Measurements from ENCODE around the gene CDC25B.

Gene CDC25B

DNA sequence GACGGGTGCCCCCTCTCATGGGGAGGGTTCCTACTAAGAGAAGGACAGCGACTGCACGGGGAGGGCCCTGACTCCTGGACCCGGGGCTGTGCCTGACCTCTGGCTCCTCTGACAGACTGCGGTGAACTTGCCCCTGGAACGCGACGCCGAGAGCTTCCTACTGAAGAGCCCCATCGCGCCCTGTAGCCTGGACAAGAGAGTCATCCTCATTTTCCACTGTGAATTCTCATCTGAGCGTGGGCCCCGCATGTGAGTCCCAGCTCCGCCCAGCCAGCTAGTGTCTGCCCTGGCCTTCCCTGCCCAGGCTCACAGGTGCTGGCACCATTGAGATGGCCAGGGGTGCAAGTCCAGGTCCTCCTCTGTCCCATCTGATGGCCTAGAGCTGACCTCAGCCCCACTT, 7.2 kb downstream of the CDC25B start:
- DNase-seq (ENCODE audit: low read depth), result no peak
- TF ChIP-seq, protein P1, sequence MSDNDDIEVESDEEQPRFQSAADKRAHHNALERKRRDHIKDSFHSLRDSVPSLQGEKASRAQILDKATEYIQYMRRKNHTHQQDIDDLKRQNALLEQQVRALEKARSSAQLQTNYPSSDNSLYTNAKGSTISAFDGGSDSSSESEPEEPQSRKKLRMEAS (IDR thresholded peaks at IDR 0.05; ENCODE audit: low read depth, low read length), result no peak
- TF ChIP-seq, protein P2, sequence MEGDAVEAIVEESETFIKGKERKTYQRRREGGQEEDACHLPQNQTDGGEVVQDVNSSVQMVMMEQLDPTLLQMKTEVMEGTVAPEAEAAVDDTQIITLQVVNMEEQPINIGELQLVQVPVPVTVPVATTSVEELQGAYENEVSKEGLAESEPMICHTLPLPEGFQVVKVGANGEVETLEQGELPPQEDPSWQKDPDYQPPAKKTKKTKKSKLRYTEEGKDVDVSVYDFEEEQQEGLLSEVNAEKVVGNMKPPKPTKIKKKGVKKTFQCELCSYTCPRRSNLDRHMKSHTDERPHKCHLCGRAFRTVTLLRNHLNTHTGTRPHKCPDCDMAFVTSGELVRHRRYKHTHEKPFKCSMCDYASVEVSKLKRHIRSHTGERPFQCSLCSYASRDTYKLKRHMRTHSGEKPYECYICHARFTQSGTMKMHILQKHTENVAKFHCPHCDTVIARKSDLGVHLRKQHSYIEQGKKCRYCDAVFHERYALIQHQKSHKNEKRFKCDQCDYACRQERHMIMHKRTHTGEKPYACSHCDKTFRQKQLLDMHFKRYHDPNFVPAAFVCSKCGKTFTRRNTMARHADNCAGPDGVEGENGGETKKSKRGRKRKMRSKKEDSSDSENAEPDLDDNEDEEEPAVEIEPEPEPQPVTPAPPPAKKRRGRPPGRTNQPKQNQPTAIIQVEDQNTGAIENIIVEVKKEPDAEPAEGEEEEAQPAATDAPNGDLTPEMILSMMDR (IDR thresholded peaks at IDR 0.05; ENCODE audit: low read depth, low read length), result no peak
- TF ChIP-seq POLR2A (IDR thresholded peaks at IDR 0.05; ENCODE audit: extremely low read depth, insufficient read length), result no peak

DNA sequence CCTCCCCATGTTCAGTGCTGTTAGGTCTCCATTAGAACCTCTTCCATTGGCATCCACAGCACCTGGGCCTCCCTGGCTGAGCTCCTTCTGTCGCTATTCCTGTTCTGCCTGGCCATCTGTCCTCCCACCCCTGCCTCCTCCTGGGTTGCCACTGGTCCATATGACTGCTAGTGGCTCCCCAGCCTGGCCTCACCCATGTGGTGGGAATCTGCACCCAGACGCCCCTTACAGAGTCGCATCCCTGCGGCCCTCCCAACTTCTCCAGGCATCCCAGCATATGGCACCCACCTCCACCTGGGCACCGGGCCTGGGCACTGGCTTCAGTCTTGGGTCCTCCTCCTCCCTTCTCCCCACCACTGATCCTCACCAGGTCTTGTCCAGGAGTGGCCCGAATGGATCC, 7.7 kb downstream of the CDC25B start:
- no peak overlapping the region for H3K4me3 ChIP-seq (ENCODE audit: low read depth, low read length)
- TF ChIP-seq MYC (IDR thresholded peaks at IDR 0.05; ENCODE audit: low read depth, low read length) (no peak), POLR2A (IDR thresholded peaks at IDR 0.05; ENCODE audit: extremely low read depth, insufficient read length) (no peak)
- TF ChIP-seq, protein P2 (IDR thresholded peaks at IDR 0.05; ENCODE audit: low read depth, low read length), result no peak
- TF ChIP-seq, protein P1 (IDR thresholded peaks at IDR 0.05; ENCODE audit: low read depth, low read length), result no peak
- no peak for DNase-seq (ENCODE audit: low read depth)

More for the DNA sequence above, 7.2 kb downstream of the CDC25B start:
- no peak overlapping the region for H3K4me3 ChIP-seq (ENCODE audit: low read depth, low read length)

DNA sequence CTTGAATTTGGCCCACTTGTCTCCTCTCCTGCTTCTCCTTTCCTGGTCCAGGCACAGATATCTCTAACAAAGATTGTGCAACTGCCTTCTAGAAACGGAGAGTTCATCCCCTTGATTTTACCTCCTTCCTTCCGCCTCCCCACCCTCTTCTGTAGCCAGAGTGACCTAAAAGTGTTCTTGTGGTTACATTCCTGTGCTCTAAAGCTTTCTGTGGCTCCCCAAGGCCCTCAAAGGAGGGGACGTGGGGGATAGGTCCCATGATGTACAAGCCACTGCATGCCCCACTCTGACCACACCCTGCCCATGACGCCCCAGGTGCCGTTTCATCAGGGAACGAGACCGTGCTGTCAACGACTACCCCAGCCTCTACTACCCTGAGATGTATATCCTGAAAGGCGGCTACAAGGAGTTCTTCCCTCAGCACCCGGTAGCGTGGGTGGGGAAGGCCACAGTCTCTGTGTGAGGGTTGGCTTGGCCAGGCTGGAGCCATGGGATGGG, 8.2 kb downstream of the CDC25B start:
- no peak overlapping the region for H3K4me3 ChIP-seq (ENCODE audit: low read depth, low read length)
- no peak for TF ChIP-seq MYC (IDR thresholded peaks at IDR 0.05; ENCODE audit: low read depth, low read length)
- TF ChIP-seq POLR2A (IDR thresholded peaks at IDR 0.05; ENCODE audit: extremely low read depth, insufficient read length), result no peak
- TF ChIP-seq, protein P1 (IDR thresholded peaks at IDR 0.05; ENCODE audit: low read depth, low read length), result no peak
- TF ChIP-seq, protein P2 (IDR thresholded peaks at IDR 0.05; ENCODE audit: low read depth, low read length), result no peak
- DNase-seq (ENCODE audit: low read depth), result no peak

DNA sequence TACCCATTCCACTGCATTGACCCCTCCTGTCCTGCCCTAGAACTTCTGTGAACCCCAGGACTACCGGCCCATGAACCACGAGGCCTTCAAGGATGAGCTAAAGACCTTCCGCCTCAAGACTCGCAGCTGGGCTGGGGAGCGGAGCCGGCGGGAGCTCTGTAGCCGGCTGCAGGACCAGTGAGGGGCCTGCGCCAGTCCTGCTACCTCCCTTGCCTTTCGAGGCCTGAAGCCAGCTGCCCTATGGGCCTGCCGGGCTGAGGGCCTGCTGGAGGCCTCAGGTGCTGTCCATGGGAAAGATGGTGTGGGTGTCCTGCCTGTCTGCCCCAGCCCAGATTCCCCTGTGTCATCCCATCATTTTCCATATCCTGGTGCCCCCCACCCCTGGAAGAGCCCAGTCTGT, 8.7 kb downstream of the CDC25B start:
- TF ChIP-seq, protein P2 (IDR thresholded peaks at IDR 0.05; ENCODE audit: low read depth, low read length), result no peak
- TF ChIP-seq POLR2A (IDR thresholded peaks at IDR 0.05; ENCODE audit: extremely low read depth, insufficient read length) (no peak), MYC (IDR thresholded peaks at IDR 0.05; ENCODE audit: low read depth, low read length) (no peak)
- TF ChIP-seq, protein P1 (IDR thresholded peaks at IDR 0.05; ENCODE audit: low read depth, low read length), result no peak
- no peak for DNase-seq (ENCODE audit: low read depth)
- H3K4me3 ChIP-seq (ENCODE audit: low read depth, low read length), result no peak overlapping the region

DNA sequence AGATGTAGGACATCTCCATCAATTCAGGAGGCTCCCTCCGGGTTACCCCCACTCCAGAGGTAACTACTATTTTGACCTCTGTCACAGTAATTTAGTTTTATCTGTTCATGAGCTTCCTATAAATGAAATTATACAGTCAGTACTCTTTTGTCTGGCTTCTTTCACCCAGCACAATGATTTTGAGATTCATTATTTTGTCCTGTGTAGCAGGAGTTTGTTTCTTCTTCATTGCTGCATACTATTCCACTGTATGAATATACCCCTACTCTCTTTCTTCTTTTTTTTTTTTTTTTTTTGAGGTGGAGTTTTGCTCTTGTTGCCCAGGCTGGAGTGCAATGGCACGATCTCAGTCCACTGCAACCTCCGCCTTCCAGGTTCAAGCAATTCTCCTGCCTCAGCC, 12.4 kb downstream of the CDC25B start:
- TF ChIP-seq, protein P2 (IDR thresholded peaks at IDR 0.05; ENCODE audit: low read depth, low read length), result no peak
- no peak for TF ChIP-seq POLR2A (IDR thresholded peaks at IDR 0.05; ENCODE audit: extremely low read depth, insufficient read length)
- H3K4me3 ChIP-seq (ENCODE audit: low read depth, low read length), result no peak overlapping the region
- no peak for DNase-seq (ENCODE audit: low read depth)

All from NB4 (cell line).